B cell (primary cell): ENCODE results near the gene ANKLE2. TPM values are rescaled to one million over a fixed set of nuclear protein-coding genes. Genes with fewer than 3 reads are reported as not detected.

Source experiments
- ATAC-seq: fragments of 200-7000 bp; cut with Tn5 transposase; one replicate; pipeline ENCODE4 v1.10.0; 2021; ENCODE audit warnings: low read depth, mild to moderate bottlenecking, moderate number of reproducible peaks, moderate library complexity
- CTCF ChIA-PET: fragments of 350-600 bp; sonication (Branson Sonifier 250); formaldehyde crosslinking; loops from one replicate; lab custom pipeline; 2021; ENCODE audit warnings: antibody characterized with exemption, inconsistent platforms; lab: Charles Lee
- POLR2A ChIA-PET: fragments of 350-600 bp; sonication (Branson Sonifier 250); formaldehyde crosslinking; loops from one replicate; lab custom pipeline; 2021; ENCODE audit warnings: antibody characterized with exemption; lab: Charles Lee
- DNase-seq: peaks from one replicate; pipeline ENCODE4 v3.0.0; 2013
- H2AFZ ChIP-seq: 2 replicates; pipeline ENCODE4 v1.6.1; 2012; ENCODE audit warnings: mild to moderate bottlenecking, low read depth, low read length; ENCODE audit not compliant: insufficient read depth, poor library complexity, severe bottlenecking
- H3K27ac ChIP-seq, 2 donors: 1 replicate in 1 of 2; 2 replicates in 1 of 2; pipeline ENCODE4 v1.5.1; 2012 to 2013; ENCODE audit warnings: low read length in 2 of 2, mild to moderate bottlenecking in 2 of 2, moderate library complexity in 1 of 2
- H3K27me3 ChIP-seq, 4 experiments: fragments of 200-600 bp in 1 of 4; sonication (generic) in 1 of 4; replicated peaks in 1 of 4; 1 replicate in 2 of 4; 2 replicates in 2 of 4; pipeline versions ENCODE4 v1.6.1 to v1.7.0; 2013 to 2016; ENCODE audit warnings: low read length in 3 of 4, mild to moderate bottlenecking in 2 of 4, mixed read lengths in 1 of 4, moderate library complexity in 1 of 4; ENCODE audit not compliant: insufficient read depth in 4 of 4, control insufficient read depth in 3 of 4; ENCODE audit errors: control extremely low read depth in 1 of 4
- H3K36me3 ChIP-seq, 2 experiments: replicated peaks in 1 of 2; 1 replicate in 1 of 2; 2 replicates in 1 of 2; pipeline versions ENCODE4 v1.6.1 to v1.7.1; 2013; ENCODE audit warnings: low read length in 1 of 2; ENCODE audit not compliant: insufficient read depth in 2 of 2, control insufficient read depth in 1 of 2; ENCODE audit errors: control extremely low read depth in 1 of 2, extremely low read depth in 1 of 2
- H3K4me1 ChIP-seq, 2 donors: fragments of 200-600 bp in 1 of 2; sonication (generic) in 1 of 2; 1 replicate in 1 of 2; 2 replicates in 1 of 2; pipeline versions ENCODE4 v1.5.1 to v1.6.1; 2013 to 2017; ENCODE audit warnings: low read length in 2 of 2; ENCODE audit not compliant: control insufficient read depth in 2 of 2, insufficient read depth in 2 of 2
- H3K4me2 ChIP-seq: replicated peaks from 2 replicates; pipeline ENCODE3; 2012; ENCODE audit warnings: mild to moderate bottlenecking, low read depth, low read length; ENCODE audit not compliant: poor library complexity, severe bottlenecking
- H3K4me3 ChIP-seq, 5 experiments: fragments of 200-600 bp in 1 of 5; sonication (generic) in 1 of 5; 1 replicate in 3 of 5; 2 replicates in 2 of 5; pipeline versions ENCODE4 v1.5.1 to v1.7.0; 2011 to 2016; ENCODE audit warnings: low read length in 4 of 5, mild to moderate bottlenecking in 4 of 5, low read depth in 2 of 5, control low read depth in 1 of 5, moderate library complexity in 1 of 5; ENCODE audit not compliant: insufficient read depth in 1 of 5; ENCODE audit errors: control extremely low read depth in 1 of 5, extremely low read depth in 1 of 5
- H3K79me2 ChIP-seq: fragments of 200-600 bp; sonication (generic); one replicate; pipeline ENCODE4 v1.6.0; 2016; ENCODE audit warnings: low read length; ENCODE audit not compliant: control insufficient read depth, insufficient read depth
- H3K9ac ChIP-seq: fragments of 200-600 bp; sonication (generic); 2 replicates; pipeline ENCODE4 v1.6.1; 2017; ENCODE audit warnings: mild to moderate bottlenecking, low read length, moderate library complexity
- H3K9me3 ChIP-seq, 3 donors: one replicate each; pipeline versions ENCODE4 v1.6.1 to v1.7.1; 2013; ENCODE audit warnings: low read length in 2 of 3; ENCODE audit not compliant: control insufficient read depth in 2 of 3, insufficient read depth in 1 of 3; ENCODE audit errors: control extremely low read depth in 1 of 3
- H4K20me1 ChIP-seq: 2 replicates; pipeline ENCODE4 v1.6.0; 2012; ENCODE audit warnings: mild to moderate bottlenecking, low read length; ENCODE audit not compliant: insufficient read depth, control insufficient read depth, poor library complexity, severe bottlenecking
- H3K27ac Mint-ChIP-seq: one replicate; pipeline ENCODE4 v1.8.0; 2021; ENCODE audit warnings: mixed read lengths
- H3K27me3 Mint-ChIP-seq: one replicate; pipeline ENCODE4 v1.8.0; 2021; ENCODE audit warnings: mixed read lengths
- H3K4me1 Mint-ChIP-seq: one replicate; pipeline ENCODE4 v1.8.0; 2021; ENCODE audit warnings: mixed read lengths
- H3K4me3 Mint-ChIP-seq: one replicate; pipeline ENCODE4 v1.8.0; 2021; ENCODE audit warnings: mixed read lengths
- H3K9me3 Mint-ChIP-seq: one replicate; pipeline ENCODE4 v1.8.0; 2022; ENCODE audit warnings: mixed read lengths; ENCODE audit not compliant: insufficient read depth
- EZH2 ChIP-seq: IDR thresholded peaks from 2 replicates; pipeline ENCODE4 v1.6.1; 2012; ENCODE audit warnings: borderline replicate concordance, low read depth, mild to moderate bottlenecking, moderate library complexity, low read length; ENCODE audit not compliant: insufficient read depth, poor library complexity, severe bottlenecking
- WGBS: methylation state at CpG from one replicate; pipeline ENCODE4 v1.1.5; 2013; ENCODE audit warnings: missing lambda C conversion rate; ENCODE audit not compliant: insufficient coverage; 5-methylcytosine and 5-hydroxymethylcytosine counted together
- intact Hi-C: fragments of 100-400 bp; cut with micrococcal nuclease; formaldehyde crosslinking; loops from one replicate; pipeline ENCODE4 v1.10.0; 2022
- polyA plus RNA-seq: library from polyadenylated mRNA; depleted of rRNA; stranded (reverse); fragments of >200 nt; gene quantifications from 2 replicates; pipeline ENCODE4 v1.2.3, GENCODE V29; 2012
- total RNA-seq, 2 donors: library from RNA; stranded (reverse); fragments of 120-200 nt in 1 of 2; gene quantifications; 1 replicate in 1 of 2; 2 replicates in 1 of 2; pipeline versions ENCODE4 v1.2.3 to v1.2.4, GENCODE V29; 2013 to 2022
- TF ChIP-seq, protein P1 (sequence below): fragments of 200-600 bp; IDR thresholded peaks from one replicate; pipeline ENCODE4 v1.8.0; 2022; ENCODE audit warnings: antibody characterized with exemption, mild to moderate bottlenecking

ANKLE2 gene
- total and polyA plus RNA-seq, 2 donors (not counting 1 experiment from before 2014, with no cell fraction given): 105 to 148 TPM

GRCh38 chr12:132703641-132704040 is 58.0 kb downstream of the ANKLE2 start:
- Histone ChIP-seq H3K4me1 (peaks cover 6 to 11% of the 10 kb centered on the region in 2 donors), H3K27me3 (no peaks in the 10 kb centered on the region), H3K27ac (no peak overlapping the region), H2AFZ (no peak overlapping the region), H3K36me3 (peaks cover 3 to 8% of the 10 kb centered on the region in 2 experiments), H3K4me2 (no peak overlapping the region), H3K79me2 (peaks cover 2% of the 10 kb centered on the region), H4K20me1 (no peaks in the 10 kb centered on the region), H3K4me3 (no peak overlapping the region), H3K9ac (no peak overlapping the region), H3K9me3 (peaks cover 0 to 32% (median 12%) of the 10 kb centered on the region in 3 donors)
- no peak for ATAC-seq
- peaks cover 22% of the 10 kb centered on the region for H3K4me1 Mint-ChIP-seq
- POLR2A ChIA-PET: no interaction called here
- 98% methylated on average over 9 of the region's 9 CpGs for WGBS
- no peak for DNase-seq
- intact Hi-C loops: no loop called here
- H3K27me3 Mint-ChIP-seq: no peaks in the 10 kb centered on the region
- H3K4me3 Mint-ChIP-seq: no peak overlapping the region
- TF ChIP-seq, protein P1, sequence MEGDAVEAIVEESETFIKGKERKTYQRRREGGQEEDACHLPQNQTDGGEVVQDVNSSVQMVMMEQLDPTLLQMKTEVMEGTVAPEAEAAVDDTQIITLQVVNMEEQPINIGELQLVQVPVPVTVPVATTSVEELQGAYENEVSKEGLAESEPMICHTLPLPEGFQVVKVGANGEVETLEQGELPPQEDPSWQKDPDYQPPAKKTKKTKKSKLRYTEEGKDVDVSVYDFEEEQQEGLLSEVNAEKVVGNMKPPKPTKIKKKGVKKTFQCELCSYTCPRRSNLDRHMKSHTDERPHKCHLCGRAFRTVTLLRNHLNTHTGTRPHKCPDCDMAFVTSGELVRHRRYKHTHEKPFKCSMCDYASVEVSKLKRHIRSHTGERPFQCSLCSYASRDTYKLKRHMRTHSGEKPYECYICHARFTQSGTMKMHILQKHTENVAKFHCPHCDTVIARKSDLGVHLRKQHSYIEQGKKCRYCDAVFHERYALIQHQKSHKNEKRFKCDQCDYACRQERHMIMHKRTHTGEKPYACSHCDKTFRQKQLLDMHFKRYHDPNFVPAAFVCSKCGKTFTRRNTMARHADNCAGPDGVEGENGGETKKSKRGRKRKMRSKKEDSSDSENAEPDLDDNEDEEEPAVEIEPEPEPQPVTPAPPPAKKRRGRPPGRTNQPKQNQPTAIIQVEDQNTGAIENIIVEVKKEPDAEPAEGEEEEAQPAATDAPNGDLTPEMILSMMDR: no peak
- CTCF ChIA-PET: no interaction called here
- H3K9me3 Mint-ChIP-seq: peaks cover 13% of the 10 kb centered on the region
- peak overlapping the region; percentile 10 for H3K27ac Mint-ChIP-seq

DNA sequence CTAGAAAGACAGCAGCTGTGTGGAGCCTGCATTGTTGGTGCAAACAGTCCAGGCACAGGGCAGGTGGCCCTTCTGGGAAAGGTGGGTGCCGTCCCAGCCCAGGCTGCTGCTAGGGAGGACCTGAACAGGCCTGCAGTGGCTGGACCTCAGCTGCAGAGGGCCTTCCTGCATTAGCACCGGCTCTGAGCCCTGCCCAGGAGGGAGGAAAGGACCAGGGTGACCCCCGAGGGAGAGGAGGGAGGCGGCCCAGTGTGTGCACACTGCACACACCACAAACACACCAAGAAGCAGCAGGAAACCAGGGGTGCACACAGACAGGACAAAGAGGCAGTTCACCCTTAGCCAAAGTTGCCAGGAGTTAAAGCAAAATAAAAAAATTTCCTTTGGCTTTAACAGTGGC is 59.0 kb downstream of the ANKLE2 start:
- Histone ChIP-seq H3K9me3 (peaks cover 0 to 22% (median 5%) of the 10 kb centered on the region in 3 donors), H3K27ac (no peak overlapping the region), H3K4me3 (no peak overlapping the region), H3K36me3 (peaks cover 3 to 8% of the 10 kb centered on the region in 2 experiments), H3K4me2 (no peak overlapping the region), H4K20me1 (no peaks in the 10 kb centered on the region), H3K79me2 (peaks cover 2% of the 10 kb centered on the region), H3K4me1 (peaks cover 6 to 11% of the 10 kb centered on the region in 2 donors), H3K9ac (no peak overlapping the region), H3K27me3 (no peaks in the 10 kb centered on the region), H2AFZ (no peak overlapping the region)
- H3K4me3 Mint-ChIP-seq: no peak overlapping the region
- POLR2A ChIA-PET: no interaction called here
- no peak for ATAC-seq
- no peak for DNase-seq
- H3K4me1 Mint-ChIP-seq: peaks cover 22% of the 10 kb centered on the region
- WGBS: 92% methylated on average over 2 of the region's 4 CpGs
- no peaks in the 10 kb centered on the region for H3K27me3 Mint-ChIP-seq
- TF ChIP-seq, protein P1: no peak
- no peak for TF ChIP-seq EZH2
- intact Hi-C loops: no loop called here
- CTCF ChIA-PET: no interaction called here
- peaks cover 7% of the 10 kb centered on the region for H3K9me3 Mint-ChIP-seq
- no peak overlapping the region for H3K27ac Mint-ChIP-seq
